Central memory CD8-positive, alpha-beta T cell (primary cell): ENCODE data around the gene SRSF4.
"Not testable (repeated sequence)": the region's sequence is repeated elsewhere in the genome, so short reads cannot be mapped to it uniquely, and the experiment has no call there.

Experiments
- ATAC-seq: fragments of 150-1000 bp; cut with Tn5 transposase; replicated peaks from 2 replicates; pipeline ENCODE4 v1.10.0; 2022; ENCODE audit warnings: mild to moderate bottlenecking, moderate FRiP score, moderate number of reproducible peaks; ENCODE audit not compliant: poor library complexity, severe bottlenecking; ENCODE audit errors: extremely low read depth
- DNase-seq, 2 donors: peaks; one replicate each; pipeline ENCODE4 v3.0.0; 2021; ENCODE audit warnings: low spot score in 2 of 2
- H3K27ac Mint-ChIP-seq: one replicate; pipeline ENCODE4 v1.8.0; 2022; ENCODE audit warnings: low read depth, mild to moderate bottlenecking, moderate library complexity, mixed read lengths
- H3K27me3 Mint-ChIP-seq: one replicate; pipeline ENCODE4 v1.8.0; 2022; ENCODE audit warnings: mixed read lengths
- H3K36me3 Mint-ChIP-seq: one replicate; pipeline ENCODE4 v1.8.0; 2022; ENCODE audit warnings: mild to moderate bottlenecking, moderate library complexity, mixed read lengths; ENCODE audit not compliant: insufficient read depth
- H3K4me1 Mint-ChIP-seq: one replicate; pipeline ENCODE4 v1.8.0; 2022; ENCODE audit warnings: mixed read lengths
- H3K4me3 Mint-ChIP-seq: one replicate; pipeline ENCODE4 v1.8.0; 2022; ENCODE audit warnings: mild to moderate bottlenecking, moderate library complexity, mixed read lengths
- H3K9me3 Mint-ChIP-seq: one replicate; pipeline ENCODE4 v1.8.0; 2022; ENCODE audit warnings: mixed read lengths

Gene SRSF4

GRCh38 chr1:29148656-29149491 lies 32.8 kb downstream of the SRSF4 start:
- DNase-seq (no peak), ATAC-seq (no peak)
- Mint-ChIP-seq H3K27me3 (no peaks in the 10 kb centered on the region), H3K4me3 (no peak overlapping the region), H3K36me3 (peaks cover 83% of the 10 kb centered on the region), H3K9me3 (no peaks in the 10 kb centered on the region), H3K4me1 (peaks cover 27% of the 10 kb centered on the region), H3K27ac (peak overlapping the region; percentile 62)

GRCh38 chr1:29145739-29146437 lies 35.8 kb downstream of the SRSF4 start:
- no peak overlapping the region for H3K27ac Mint-ChIP-seq
- H3K27me3 Mint-ChIP-seq = no peaks in the 10 kb centered on the region
- H3K4me1 Mint-ChIP-seq = peaks cover 12% of the 10 kb centered on the region
- H3K36me3 Mint-ChIP-seq = peaks cover 54% of the 10 kb centered on the region
- no peaks in the 10 kb centered on the region for H3K9me3 Mint-ChIP-seq
- H3K4me3 Mint-ChIP-seq = no peak overlapping the region
- no peak for DNase-seq
- ATAC-seq = no peak

GRCh38 chr1:29144178-29144577 lies 37.5 kb downstream of the SRSF4 start:
- H3K4me1 Mint-ChIP-seq = peaks cover 7% of the 10 kb centered on the region
- ATAC-seq (no peak), DNase-seq (no peak)
- no peak overlapping the region for H3K4me3 Mint-ChIP-seq
- no peaks in the 10 kb centered on the region for H3K9me3 Mint-ChIP-seq
- H3K36me3 Mint-ChIP-seq = peaks cover 38% of the 10 kb centered on the region
- no peaks in the 10 kb centered on the region for H3K27me3 Mint-ChIP-seq
- no peak overlapping the region for H3K27ac Mint-ChIP-seq

GRCh38 chr1:29142714-29143113 lies 39.0 kb downstream of the SRSF4 start:
- DNase-seq (no peak), ATAC-seq (no peak)
- H3K36me3 Mint-ChIP-seq = peaks cover 23% of the 10 kb centered on the region
- no peaks in the 10 kb centered on the region for H3K4me1 Mint-ChIP-seq
- H3K27ac Mint-ChIP-seq = no peak overlapping the region
- no peaks in the 10 kb centered on the region for H3K9me3 Mint-ChIP-seq
- H3K27me3 Mint-ChIP-seq = no peaks in the 10 kb centered on the region
- no peak overlapping the region for H3K4me3 Mint-ChIP-seq

GRCh38 chr1:29136391-29136915 lies 45.2 kb downstream of the SRSF4 start:
- ATAC-seq = no peak
- peaks cover 2% of the 10 kb centered on the region for H3K36me3 Mint-ChIP-seq
- H3K9me3 Mint-ChIP-seq = no peaks in the 10 kb centered on the region
- H3K27ac Mint-ChIP-seq = no peak overlapping the region
- H3K4me3 Mint-ChIP-seq = no peak overlapping the region
- H3K4me1 Mint-ChIP-seq = no peaks in the 10 kb centered on the region
- H3K27me3 Mint-ChIP-seq = peaks cover 12% of the 10 kb centered on the region
- no peak for DNase-seq

- Mint-ChIP-seq H3K4me3 (no peak overlapping the region), H3K27me3 (peaks cover 20% of the 10 kb centered on the region), H3K27ac (no peak overlapping the region), H3K4me1 (no peaks in the 10 kb centered on the region), H3K9me3 (no peaks in the 10 kb centered on the region), H3K36me3 (peaks cover 2% of the 10 kb centered on the region)
- no peak for DNase-seq
- no peak for ATAC-seq
Observed at GRCh38 chr1:29134695-29135028, 47.0 kb downstream of the SRSF4 start.

GRCh38 chr1:29133861-29134694 lies 47.6 kb downstream of the SRSF4 start:
- H3K27me3 Mint-ChIP-seq = peaks cover 23% of the 10 kb centered on the region
- DNase-seq = no peak
- no peak overlapping the region for H3K4me3 Mint-ChIP-seq
- H3K4me1 Mint-ChIP-seq = no peaks in the 10 kb centered on the region
- peaks cover 2% of the 10 kb centered on the region for H3K36me3 Mint-ChIP-seq
- no peak for ATAC-seq
- H3K9me3 Mint-ChIP-seq = no peaks in the 10 kb centered on the region
- no peak overlapping the region for H3K27ac Mint-ChIP-seq

GRCh38 chr1:29131056-29131455 lies 50.6 kb downstream of the SRSF4 start:
- not testable (repeated sequence) for DNase-seq, H3K4me1 Mint-ChIP-seq, ATAC-seq, H3K27ac Mint-ChIP-seq, H3K4me3 Mint-ChIP-seq, H3K36me3 Mint-ChIP-seq, H3K9me3 Mint-ChIP-seq
- H3K27me3 Mint-ChIP-seq = peaks cover 26% of the 10 kb centered on the region

- Mint-ChIP-seq H3K27ac (no peak overlapping the region), H3K27me3 (peaks cover 37% of the 10 kb centered on the region), H3K4me1 (peaks cover 10% of the 10 kb centered on the region), H3K4me3 (no peak overlapping the region), H3K36me3 (peaks cover 5% of the 10 kb centered on the region), H3K9me3 (no peaks in the 10 kb centered on the region)
- ATAC-seq = no peak
- DNase-seq = no peak
Observed at GRCh38 chr1:29129916-29130315, 51.8 kb downstream of the SRSF4 start.

- Mint-ChIP-seq H3K27me3 (peaks cover 38% of the 10 kb centered on the region), H3K9me3 (no peaks in the 10 kb centered on the region), H3K36me3 (peaks cover 5% of the 10 kb centered on the region), H3K4me1 (peaks cover 10% of the 10 kb centered on the region), H3K4me3 (no peak overlapping the region), H3K27ac (no peak overlapping the region)
- no peak for ATAC-seq
- no peak for DNase-seq
Observed at GRCh38 chr1:29128739-29129138, 53.0 kb downstream of the SRSF4 start.

GRCh38 chr1:29126198-29126597 lies 55.5 kb downstream of the SRSF4 start:
- H3K4me3 Mint-ChIP-seq = peak overlapping the region; percentile 81
- peaks cover 6% of the 10 kb centered on the region for H3K36me3 Mint-ChIP-seq
- peaks cover 16% of the 10 kb centered on the region for H3K4me1 Mint-ChIP-seq
- no peak for ATAC-seq
- DNase-seq = no peak
- H3K9me3 Mint-ChIP-seq = no peaks in the 10 kb centered on the region
- no peak overlapping the region for H3K27ac Mint-ChIP-seq
- peaks cover 26% of the 10 kb centered on the region for H3K27me3 Mint-ChIP-seq

- Mint-ChIP-seq H3K4me1 (peaks cover 16% of the 10 kb centered on the region), H3K36me3 (peaks cover 9% of the 10 kb centered on the region), H3K9me3 (no peaks in the 10 kb centered on the region), H3K4me3 (peak overlapping the region; percentile 81), H3K27me3 (peaks cover 26% of the 10 kb centered on the region), H3K27ac (peak overlapping the region; percentile 47)
- DNase-seq (no peak), ATAC-seq (no peak)
Observed at GRCh38 chr1:29125788-29126187, 55.9 kb downstream of the SRSF4 start.
